ENCODE measurements around the gene NEDD8.

GRCh38 chr14:24274101-24274543 lies 42.0 kb upstream of the NEDD8 start:
- TF ChIP-seq CTCF (IDR thresholded peaks at IDR 0.05) (no peak), POLR2A (IDR thresholded peaks at IDR 0.05) (no peak)

All from right lobe of liver (tissue), 4 donors.